Stimulated activated CD4-positive, alpha-beta T cell treated with anti-CD3 and anti-CD28 coated beads, Interleukin-2, amount 100 ng/mL, for 48 hours (primary cell): ENCODE data around the gene GREB1.
"Not testable (repeated sequence)": the region's sequence is repeated elsewhere in the genome, so short reads cannot be mapped to it uniquely, and the experiment has no call there.

Source experiments
- DNase-seq, 2 donors: peaks; one replicate each; pipeline ENCODE4 v3.0.0-alpha.2; 2020

GREB1 gene

DNA sequence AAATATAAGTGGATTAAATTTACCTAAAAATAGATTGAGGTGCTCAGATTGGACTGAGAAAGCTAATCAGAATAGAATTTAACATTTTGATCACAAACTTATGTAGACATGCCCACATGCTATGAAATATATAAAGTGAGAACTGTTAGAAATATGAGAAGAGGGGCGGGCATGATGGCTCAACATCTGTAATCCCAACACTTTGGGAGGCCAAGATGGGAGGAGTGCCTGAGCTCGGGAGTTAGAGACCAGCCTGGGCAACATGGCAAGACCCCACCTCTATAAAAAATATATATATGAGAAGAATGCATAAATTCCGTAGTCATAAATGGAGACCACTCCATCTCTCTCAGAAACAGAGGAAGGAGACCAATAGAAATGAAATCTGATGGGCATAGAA is 110.4 kb downstream of the GREB1 start:
- DNase-seq: no peak

DNA sequence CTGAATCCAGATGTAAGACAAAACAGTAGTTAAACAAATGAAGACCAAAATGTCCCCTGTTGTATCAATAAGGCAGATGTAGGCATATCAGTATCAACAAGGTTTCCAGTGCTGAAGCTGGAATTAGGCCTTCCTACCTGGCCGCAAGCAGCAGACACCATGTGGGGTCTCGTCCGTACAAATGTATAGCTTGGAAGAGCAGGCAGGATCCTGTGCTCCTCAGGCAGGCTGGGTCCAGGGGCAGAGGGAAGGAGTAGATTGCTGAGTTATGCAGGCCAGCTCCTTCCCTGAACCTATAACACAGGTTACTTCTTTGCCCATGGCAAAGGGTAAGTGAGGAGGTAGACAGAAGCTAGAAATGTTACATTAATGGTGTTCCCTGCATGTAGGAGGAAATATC is 112.7 kb downstream of the GREB1 start:
- DNase-seq: no peak

DNA sequence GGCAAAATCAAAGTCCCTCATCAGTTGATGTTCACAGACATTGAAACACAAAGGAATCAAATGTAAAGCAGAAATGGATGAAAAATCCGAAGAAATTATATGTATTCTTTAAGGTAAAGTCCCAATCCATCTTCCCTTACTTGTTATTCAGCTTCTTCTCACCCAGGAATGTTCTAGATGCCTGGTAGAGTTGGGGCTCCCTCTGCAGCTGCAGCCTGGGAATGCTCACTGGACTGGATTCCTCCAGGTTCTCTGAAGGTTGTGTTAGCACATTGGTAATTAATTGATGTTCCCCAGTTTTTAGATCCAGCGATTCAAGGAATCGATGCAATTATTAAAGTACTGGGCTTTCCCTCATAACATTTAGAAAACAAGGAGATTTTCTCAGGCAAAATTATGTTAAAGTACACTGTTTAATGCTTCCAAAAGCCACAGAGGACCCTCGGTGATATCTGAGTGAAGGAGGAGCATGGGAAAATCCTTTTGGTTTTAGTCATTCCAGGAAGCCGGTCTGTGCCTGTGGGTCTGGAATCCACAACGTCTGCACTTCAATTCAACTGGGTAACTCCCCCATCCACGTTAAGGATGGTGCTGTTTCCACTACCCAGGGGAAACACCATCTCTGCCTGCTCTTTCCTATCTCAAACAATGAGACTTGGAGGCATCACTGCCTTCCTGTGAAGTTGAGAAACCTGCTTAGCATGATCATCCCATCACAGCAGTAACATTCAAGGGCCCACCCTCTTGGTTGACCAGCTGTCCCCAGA is 114.2 kb downstream of the GREB1 start:
- no peak for DNase-seq

DNA sequence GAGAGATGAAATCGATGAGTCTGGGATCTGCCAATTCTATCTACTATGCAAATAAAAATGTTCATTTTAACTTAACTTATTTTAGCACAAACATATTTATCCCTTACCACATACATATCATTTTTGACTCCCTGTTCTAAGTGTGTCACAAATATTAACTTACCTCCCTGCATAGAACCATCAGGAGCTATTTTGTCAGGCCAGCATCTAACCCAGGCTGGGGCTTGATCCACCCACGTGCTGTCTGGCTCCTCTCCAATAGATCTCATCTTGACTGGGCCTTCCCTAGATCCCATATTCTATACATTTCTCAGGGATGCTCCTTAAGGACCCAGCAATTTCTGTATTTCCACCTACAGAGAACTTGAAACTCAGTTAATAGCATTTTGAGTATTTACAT is 115.2 kb downstream of the GREB1 start:
- no peak for DNase-seq

DNA sequence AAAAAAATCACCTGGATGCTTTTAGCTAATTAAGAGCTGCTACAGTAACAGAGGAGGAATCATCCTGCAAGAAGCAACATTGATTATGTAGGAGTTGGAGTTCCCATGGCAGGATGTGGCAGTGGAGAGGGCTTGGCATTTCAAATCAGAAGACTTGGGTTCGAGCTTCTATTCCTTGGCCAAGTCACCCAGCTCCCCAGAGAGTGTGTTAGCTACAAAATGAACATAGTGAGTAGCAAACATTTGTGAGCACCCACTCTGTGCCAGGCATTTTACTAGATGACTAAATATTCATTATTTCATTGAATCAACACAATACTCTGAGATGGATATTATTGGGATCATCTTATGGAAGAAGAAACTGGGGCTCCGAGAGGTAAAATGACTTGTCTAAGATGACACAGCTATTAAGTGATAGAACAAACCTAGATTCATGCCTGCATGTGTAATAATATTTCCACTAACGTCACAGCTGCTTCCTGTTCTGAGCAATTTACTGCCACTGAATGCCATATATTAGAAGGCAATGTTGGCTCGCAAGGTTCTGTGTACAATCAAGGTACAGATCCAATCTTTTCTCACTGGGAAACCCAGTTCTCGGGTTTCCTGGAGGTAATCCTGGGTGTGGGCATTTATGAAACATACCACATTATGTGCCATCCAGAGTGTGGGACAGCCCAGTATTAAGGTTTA is 118.2 kb downstream of the GREB1 start:
- DNase-seq: no peak

DNA sequence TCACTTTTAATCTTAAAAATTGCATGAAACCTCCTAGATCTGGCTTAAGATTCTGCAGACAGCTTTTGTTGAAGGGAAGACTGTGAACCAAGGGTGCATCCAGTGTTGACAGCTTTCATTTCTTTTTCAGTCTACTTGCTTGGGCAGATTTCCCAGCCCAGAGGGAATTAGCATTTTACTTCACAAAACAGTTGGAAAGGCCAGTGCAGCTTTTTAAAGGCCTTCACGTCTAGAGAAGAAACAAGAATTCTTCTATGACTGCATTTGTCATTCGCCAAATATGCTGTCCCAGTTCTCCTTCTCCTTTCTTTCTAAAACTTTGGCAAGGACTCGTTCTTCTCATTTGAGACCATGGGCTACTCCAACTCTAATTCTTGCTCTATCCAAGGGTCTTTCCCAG is 118.7 kb downstream of the GREB1 start:
- no peak for DNase-seq

DNA sequence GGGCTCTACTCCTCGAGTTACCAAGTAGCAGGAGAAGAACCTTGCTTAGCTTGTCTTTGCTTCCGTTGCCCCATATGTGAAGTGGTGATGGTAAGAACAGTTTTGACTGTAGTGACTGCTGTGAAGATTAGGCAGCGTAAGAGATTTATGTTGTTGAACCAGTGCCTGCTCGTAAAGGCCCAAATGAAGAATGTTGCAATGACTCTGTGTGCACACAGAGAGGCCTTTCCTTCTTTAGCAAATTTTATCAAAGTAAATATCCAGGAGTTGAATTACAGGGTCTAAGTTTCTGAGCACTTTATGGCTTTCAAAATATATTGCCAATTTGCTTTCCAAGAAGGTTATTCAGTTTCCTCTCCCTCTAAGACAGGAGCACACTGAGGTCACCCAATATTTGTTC is 121.7 kb downstream of the GREB1 start:
- no peak for DNase-seq

DNA sequence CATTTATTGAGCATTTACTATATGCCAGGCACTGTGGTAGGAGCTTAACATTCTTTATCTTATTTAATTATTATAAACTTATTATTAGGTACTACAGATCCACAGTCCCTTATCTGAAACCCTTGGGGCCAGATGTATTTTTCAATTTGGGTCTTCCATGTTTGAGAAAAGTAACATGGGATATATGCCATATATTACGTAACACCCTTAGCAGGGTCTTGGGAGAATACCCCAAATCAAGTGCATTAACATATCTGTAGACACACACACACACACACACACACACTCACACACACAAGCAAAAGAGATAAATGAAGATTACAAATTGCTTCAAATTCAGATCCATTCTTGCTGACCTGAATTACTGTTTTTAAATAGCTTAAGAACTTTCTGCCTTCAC is 122.4 kb downstream of the GREB1 start:
- DNase-seq: no peak

DNA sequence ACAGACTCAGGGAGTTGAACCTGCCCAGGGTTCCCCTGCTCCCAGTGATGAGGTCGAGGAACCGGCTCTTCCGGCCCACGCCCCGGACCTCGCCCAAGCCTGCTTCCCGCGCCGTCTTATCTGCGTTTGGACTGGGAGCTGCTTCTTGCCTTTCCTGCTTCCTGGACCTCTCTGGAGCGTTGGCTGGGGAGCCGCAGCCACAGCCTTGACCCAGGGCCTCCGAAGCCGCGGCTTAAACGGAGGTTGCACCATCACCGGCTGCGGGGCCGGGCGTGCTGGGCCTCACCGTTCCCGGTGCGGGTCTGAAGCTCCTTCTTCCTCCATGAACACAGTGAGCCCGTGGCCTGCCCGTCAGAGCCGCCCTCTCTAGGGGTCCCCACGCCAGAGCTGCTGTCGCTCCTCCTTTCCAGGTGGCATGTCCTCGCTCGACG is 122.8 kb downstream of the GREB1 start:
- no peak for DNase-seq

DNA sequence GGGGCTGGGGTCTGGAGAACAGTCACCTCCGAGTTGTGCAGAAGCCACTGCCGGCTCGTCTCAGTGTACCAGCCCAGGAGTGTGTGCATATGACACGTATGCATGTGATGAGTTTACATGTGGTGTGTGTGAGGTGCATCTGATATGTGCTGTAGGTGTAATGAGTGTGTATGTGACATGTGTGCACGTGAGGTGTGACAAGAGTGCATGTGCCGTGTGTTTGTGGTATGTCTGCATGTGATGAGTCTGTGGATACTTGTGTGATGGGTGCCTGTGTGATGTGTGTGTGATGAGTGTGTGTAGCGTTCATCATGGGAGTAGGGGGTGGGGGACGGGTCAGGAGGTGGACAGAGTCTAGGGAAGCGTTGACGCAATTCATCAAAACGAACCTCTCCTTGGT is 123.3 kb downstream of the GREB1 start:
- no peak for DNase-seq

DNA sequence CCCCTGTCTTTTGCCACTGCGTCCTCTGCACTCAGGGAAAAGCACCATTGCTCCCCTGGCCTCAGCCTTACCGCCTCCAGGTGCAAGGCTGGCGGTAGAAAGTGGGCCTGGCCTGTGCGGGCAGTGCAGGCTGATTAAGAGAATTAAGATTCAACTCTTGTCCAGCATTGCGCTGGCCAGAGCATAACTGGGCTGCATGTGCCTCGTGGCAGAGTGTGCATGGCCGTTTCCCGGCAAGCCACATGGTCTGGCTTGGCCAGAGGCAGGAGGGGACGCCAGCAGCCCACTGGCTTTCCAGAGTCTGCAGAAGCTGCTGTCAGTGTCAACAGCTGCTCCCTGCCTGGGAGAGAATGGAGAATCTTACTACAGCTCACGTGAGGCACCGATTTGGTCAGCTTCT is 123.8 kb downstream of the GREB1 start:
- no peak for DNase-seq

DNA sequence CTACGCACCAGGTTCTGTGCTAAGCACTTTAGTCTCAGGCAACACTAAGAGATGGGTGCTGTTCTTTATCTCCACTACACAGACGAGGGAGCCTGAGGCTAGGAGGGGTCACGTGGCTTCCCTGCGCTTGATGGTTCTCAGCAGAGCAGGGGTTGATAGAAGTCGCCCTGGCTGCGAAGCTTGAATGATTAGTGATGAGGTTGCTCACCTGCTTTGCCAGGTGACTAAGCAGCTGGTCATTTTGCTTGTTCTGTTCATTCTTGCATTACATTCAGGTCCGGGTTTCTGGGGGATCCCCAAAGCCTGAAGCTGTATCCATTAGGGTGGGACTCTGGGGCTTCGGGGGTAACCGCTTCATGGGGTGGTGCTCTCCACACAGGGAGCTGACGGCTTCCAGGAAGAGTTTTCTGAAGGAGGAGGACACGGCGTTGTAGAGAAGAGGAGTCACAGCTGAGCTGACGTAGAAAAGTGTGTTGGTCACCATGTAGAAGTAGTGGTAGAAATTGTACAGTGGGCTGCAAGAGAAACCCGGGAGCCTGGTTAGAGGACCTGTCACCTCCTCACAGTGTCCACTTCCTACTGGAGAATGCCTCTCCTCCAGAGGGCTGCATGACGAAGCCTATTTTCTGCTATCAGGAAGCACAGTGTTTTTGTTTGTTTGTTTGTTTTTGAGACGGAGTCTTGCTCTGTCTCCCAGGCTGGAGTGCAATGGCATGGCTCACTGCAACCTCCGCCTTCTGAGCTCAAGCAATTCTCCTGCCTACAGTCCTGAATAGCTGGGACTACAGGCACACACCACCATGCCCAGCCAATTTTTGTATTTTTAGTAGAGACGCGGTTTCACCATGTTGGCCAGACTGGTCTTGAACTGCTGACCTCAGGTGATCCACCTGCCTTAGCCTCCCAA is 124.6 kb downstream of the GREB1 start:
- no peak for DNase-seq

DNA sequence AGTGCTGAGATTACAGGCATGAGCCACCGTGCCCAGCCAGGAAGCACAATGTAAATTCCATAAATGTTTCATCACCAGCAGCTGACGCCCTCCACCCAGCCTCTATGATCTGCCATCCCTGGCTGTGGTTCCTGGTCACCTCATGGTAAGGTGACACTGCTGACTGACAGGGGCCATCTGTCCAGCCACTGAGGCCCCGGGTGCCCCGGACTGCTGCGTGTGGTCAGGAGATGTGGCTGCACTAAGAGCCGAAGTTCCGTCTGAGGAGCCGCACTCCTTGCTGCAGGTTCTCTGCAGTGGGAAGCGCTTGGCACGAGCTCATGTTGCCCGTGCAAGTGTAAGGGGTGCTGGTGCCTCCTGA is 125.2 kb downstream of the GREB1 start:
- DNase-seq: no peak

DNA sequence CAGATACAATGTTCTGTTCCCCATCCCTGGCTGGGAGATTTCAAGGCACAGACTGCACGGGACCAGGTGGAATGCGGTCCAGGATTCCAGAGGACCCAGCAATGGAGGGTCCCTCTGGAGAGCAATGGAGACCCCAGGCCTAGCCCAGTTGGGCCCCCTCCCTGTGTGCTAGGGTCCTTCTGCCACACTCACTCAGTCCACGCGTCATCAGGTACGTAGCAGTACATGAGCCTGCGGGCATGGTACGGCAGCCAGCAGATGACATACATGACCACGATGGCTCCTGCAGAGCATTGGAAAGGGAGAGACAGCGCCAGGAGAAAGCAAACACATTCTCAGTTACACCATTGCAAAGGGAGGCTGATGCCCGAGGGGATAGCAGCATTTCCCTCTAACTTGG is 126.0 kb downstream of the GREB1 start:
- DNase-seq: no peak

DNA sequence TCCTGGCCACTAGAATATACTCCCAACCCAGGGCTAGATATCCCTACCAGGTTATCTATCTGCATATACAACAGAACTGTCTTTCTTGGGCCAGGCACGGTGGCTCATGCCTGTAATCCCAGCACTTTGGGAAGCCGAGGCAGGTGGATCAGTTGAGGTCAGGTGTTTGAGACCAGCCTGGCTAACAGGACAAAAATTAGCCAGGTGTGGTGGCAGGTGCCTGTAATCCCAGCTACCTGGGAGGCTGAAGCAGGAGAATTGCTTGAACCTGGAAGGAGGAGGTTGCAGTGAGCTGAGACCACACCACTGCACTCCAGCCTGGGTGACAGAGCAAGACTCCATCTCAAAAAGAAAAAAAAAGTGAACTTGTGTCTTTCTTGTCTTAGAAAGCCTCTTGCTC is 126.6 kb downstream of the GREB1 start:
- not testable (repeated sequence) for DNase-seq

DNA sequence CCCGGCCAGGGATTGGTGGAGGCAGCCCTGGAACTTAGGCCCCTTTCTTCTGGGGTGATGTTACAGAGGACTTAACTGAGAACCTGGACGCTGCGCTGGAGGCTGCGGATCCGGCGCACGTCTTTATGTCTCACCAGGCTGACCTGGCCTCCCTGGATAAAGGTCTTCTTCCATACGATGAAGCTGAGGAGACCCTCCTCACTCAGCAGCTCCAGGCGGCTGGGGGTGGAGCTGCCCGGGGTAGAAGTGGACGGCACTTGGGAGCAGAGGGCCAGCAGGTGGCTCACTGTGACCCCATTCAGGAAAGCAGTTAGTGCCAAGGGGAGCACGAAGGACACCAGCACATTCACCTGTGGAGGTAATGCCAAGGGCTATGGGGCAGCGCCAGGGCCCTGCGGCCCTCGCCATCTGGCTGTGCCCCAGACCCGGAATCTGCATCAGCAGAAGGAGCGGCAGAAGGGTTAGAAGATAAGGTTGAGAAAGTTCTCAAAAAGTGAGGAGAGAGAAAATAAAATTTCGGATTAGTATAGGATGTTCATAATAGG is 128.1 kb downstream of the GREB1 start:
- DNase-seq: no peak

DNA sequence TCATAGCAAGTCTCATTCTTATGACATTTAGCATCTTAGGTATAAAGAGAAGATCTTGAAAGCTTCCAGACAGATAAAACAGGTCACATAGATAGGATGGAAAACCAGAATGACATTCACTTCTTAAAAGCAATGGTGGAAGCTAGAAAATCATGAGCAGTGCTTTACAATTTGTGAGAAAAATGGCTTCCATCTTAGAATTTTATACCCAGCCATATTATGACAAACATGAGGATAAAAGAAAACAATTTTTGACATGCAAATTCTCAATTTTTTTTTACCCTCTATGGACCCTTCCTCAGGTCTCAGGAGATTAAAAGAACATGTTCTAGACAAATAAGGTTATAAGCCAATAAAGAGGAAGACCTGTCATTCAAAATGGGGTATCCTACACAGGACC is 129.0 kb downstream of the GREB1 start:
- DNase-seq: no peak

DNA sequence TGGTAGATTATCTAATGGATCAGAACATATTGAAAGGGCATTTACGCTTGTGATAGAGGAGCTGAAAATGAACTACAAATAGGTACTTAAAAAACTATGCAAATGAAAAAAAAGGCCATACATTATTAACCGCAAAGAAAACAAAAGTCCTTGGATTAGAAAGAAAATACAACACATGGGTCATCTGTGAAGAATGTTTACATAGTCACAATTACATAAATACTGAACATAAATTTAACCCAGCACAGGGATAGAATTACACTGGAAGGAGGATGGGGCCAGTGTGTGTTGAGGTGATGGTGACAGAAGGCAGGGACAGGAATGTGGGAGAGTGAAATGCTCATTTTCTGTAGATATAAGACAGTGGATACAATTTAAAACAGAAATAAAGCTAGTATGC is 129.6 kb downstream of the GREB1 start:
- no peak for DNase-seq

DNA sequence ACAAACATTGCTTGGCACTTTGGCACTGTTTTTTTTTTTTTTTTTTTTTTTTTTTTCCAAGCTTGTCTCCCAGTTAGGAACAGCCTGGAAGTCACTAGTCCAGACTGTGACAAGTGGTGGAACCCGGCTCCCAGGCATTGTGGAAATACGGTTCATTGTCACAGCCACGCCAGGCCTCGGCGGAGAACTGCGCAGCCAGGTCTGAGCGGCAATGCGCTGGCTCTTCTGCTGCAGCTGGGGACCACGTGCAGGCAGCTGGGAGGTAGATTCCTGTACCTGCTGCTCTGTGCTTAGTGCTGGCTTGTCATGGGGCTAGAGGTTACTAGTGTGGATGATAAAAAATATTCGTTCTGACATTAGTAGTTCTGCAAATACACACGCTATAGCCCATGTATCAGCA is 131.2 kb downstream of the GREB1 start:
- DNase-seq: no peak

DNA sequence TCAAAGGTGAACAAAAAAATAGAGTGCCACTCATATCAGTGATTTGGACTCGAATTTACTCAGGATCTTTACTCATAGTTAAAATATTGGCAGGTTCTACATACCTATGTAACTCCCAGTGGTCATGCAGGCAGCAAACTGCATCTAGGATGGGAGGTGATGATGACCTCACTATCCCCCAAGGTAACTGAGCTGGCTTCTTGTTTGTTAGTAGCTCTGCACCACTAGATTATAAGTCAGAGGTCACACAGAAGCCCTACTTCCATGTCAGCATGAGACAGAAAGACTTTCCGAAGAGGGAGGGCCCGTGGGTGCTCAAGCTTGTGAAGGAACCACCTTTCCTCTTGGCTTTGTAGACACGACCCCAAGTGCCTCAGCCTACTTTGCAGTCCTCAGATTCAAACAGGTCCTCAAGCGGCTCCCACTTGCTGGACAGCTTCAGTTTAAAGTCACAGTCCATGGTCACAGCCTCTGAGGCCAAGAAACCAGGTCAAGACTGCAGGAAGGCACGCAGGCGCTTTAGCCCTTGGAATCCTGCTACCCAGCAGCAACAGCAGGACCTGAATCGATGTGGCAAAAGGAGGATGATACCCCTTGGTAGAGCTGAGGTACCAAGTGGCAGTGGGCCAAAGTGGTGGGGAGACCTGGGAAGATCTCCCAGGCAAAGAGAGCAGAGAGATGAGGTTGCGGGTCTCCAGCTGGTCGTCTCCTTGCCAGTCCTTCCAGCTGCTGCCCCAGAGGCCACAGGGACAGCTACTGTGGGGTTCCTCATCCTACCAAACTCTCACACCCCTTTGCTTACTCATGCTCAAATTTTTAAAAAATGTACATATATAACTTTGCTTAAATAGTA is 131.9 kb downstream of the GREB1 start:
- no peak for DNase-seq

DNA sequence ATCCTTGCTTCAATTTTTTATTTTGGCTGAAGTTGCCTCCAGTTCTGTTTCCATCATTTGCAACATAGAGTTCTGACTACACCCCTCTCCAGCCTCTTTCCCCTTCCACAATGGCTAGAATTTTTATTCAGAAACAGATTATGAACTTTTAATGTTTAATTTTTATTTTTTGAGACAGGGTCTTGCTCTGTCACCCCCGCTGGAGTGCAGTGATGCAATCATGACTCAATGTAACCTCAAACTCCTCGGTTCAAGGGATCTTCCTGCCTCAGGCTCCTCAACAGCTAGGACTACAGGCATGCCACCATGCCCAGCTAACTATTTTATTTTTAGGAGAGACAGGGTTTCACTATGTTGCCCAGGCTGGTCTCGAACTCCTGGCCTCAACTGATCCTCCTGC is 133.3 kb downstream of the GREB1 start:
- DNase-seq: no peak

DNA sequence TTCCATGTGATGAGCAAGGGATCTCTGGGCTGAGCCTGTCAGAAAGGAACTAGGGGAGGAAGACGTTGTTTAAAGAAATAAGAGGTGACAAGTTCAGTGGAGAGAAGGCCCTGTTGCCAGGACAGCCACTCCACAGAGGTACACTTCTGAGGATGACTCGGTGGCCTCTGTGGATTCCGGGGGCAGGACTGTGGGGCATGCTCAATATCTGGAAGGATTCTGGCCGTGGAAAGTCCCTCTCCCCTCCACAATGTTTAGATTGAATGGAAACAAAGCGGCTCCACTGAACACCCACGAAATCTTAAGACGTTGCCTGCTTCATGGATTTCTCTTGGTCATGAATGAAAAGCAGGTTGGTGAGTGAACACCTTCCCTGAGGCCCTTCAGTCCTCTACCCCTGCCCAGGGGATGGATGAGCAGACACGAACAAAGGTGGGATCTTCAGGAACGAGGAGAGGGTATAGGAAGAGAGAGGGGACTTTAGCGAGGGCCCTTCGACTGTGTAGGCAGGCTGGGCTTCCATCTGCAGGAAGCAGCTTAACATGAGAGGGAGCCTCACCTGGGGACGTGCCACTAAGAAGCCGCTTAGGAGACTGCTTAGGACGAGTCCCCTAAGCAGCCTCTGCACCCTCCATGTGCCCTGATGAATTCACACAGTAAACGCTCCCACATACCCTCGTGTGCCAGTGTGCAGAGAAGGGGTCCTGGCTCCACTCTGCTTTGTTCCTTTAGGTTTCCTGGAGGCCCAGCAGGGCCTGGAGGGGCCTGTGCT is 134.2 kb downstream of the GREB1 start:
- no peak for DNase-seq
